SK-N-SH (cell line): Measurements from ENCODE around the gene ASCC3.

Source experiments
- CTCF ChIP-seq: fragments of 200-600 bp; sonication (generic); IDR thresholded peaks from 2 replicates; pipeline ENCODE4 v1.6.1; 2017; ENCODE audit warnings: antibody characterized with exemption, mild to moderate bottlenecking, moderate library complexity
- EP300 ChIP-seq, 2 experiments: IDR thresholded peaks; 2 replicates each; pipeline versions ENCODE4 v1.4.0 to v1.6.1; 2012; ENCODE audit warnings: borderline replicate concordance in 1 of 2, low read depth in 1 of 2, low read length in 1 of 2
- EZH2phosphoT487 ChIP-seq: fragments of 200-600 bp; sonication (generic); IDR thresholded peaks from 2 replicates; pipeline ENCODE4 v1.6.1; 2017; ENCODE audit warnings: low read depth, mixed run types, mild to moderate bottlenecking, antibody characterized with exemption, moderate library complexity, borderline replicate concordance
- MAX ChIP-seq: IDR thresholded peaks from 2 replicates; pipeline ENCODE4 v1.4.0; 2012; ENCODE audit warnings: low read depth
- NFIC ChIP-seq: IDR thresholded peaks from 2 replicates; pipeline ENCODE4 v1.4.0; 2012; ENCODE audit warnings: borderline replicate concordance
- PBX3 ChIP-seq: IDR thresholded peaks from 2 replicates; pipeline ENCODE4; 2012
- POLR2AphosphoS5 ChIP-seq: IDR thresholded peaks from 2 replicates; pipeline ENCODE4 v1.6.1; 2012; ENCODE audit warnings: low read depth, low read length
- RFX5 ChIP-seq: IDR thresholded peaks from 2 replicates; pipeline ENCODE4 v1.6.1; 2012; ENCODE audit warnings: mild to moderate bottlenecking, improper control_type of control experiment, low read length
- RXRA ChIP-seq: IDR thresholded peaks from 2 replicates; pipeline ENCODE4 v1.4.0; 2012; ENCODE audit warnings: low read depth, mild to moderate bottlenecking, borderline replicate concordance
- TAF1 ChIP-seq: IDR thresholded peaks from 2 replicates; pipeline ENCODE4 v1.6.1; 2012; ENCODE audit warnings: low read depth, mild to moderate bottlenecking, low read length, moderate library complexity, borderline replicate concordance
- YY1 ChIP-seq: IDR thresholded peaks from 2 replicates; pipeline ENCODE4 v1.4.0; 2012; ENCODE audit warnings: low read depth, mild to moderate bottlenecking
- ZBTB33 ChIP-seq: IDR thresholded peaks from 2 replicates; pipeline ENCODE4 v1.4.0; 2012; ENCODE audit warnings: low read depth, borderline replicate concordance
- TF ChIP-seq, protein P1 (sequence below): fragments of 150-350 bp; IDR thresholded peaks from 2 replicates; pipeline ENCODE4 v1.6.1; 2017; ENCODE audit warnings: antibody characterized with exemption, low read length, low read depth, borderline replicate concordance
- TF ChIP-seq, protein P2 (sequence below): IDR thresholded peaks from 2 replicates; pipeline ENCODE4 v1.6.1; 2012; ENCODE audit warnings: mild to moderate bottlenecking, low read depth, low read length, moderate library complexity

GRCh38 chr6:100897671-100898070 is 16.5 kb upstream of the ASCC3 start:
- TF ChIP-seq POLR2AphosphoS5 = no peak
- no peak for TF ChIP-seq CTCF
- TF ChIP-seq EZH2phosphoT487 = no peak
- TF ChIP-seq MAX = no peak
- no peak for TF ChIP-seq YY1
- TF ChIP-seq, protein P1, sequence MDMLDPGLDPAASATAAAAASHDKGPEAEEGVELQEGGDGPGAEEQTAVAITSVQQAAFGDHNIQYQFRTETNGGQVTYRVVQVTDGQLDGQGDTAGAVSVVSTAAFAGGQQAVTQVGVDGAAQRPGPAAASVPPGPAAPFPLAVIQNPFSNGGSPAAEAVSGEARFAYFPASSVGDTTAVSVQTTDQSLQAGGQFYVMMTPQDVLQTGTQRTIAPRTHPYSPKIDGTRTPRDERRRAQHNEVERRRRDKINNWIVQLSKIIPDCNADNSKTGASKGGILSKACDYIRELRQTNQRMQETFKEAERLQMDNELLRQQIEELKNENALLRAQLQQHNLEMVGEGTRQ = no peak
- TF ChIP-seq EP300 (IDR thresholded peaks at IDR 0.05; ENCODE audit: borderline replicate concordance in 1 of 2, low read depth in 1 of 2, low read length in 1 of 2) = no peak
- TF ChIP-seq RFX5 = no peak
- TF ChIP-seq, protein P2, sequence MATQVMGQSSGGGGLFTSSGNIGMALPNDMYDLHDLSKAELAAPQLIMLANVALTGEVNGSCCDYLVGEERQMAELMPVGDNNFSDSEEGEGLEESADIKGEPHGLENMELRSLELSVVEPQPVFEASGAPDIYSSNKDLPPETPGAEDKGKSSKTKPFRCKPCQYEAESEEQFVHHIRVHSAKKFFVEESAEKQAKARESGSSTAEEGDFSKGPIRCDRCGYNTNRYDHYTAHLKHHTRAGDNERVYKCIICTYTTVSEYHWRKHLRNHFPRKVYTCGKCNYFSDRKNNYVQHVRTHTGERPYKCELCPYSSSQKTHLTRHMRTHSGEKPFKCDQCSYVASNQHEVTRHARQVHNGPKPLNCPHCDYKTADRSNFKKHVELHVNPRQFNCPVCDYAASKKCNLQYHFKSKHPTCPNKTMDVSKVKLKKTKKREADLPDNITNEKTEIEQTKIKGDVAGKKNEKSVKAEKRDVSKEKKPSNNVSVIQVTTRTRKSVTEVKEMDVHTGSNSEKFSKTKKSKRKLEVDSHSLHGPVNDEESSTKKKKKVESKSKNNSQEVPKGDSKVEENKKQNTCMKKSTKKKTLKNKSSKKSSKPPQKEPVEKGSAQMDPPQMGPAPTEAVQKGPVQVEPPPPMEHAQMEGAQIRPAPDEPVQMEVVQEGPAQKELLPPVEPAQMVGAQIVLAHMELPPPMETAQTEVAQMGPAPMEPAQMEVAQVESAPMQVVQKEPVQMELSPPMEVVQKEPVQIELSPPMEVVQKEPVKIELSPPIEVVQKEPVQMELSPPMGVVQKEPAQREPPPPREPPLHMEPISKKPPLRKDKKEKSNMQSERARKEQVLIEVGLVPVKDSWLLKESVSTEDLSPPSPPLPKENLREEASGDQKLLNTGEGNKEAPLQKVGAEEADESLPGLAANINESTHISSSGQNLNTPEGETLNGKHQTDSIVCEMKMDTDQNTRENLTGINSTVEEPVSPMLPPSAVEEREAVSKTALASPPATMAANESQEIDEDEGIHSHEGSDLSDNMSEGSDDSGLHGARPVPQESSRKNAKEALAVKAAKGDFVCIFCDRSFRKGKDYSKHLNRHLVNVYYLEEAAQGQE = no peak
- TF ChIP-seq NFIC = no peak
- no peak for TF ChIP-seq PBX3
- no peak for TF ChIP-seq RXRA
- TF ChIP-seq TAF1 = no peak
- TF ChIP-seq ZBTB33 = no peak
